Measurements from ENCODE around the gene BTG2.
A peak's percentile ranks its signal among the peaks of the same experiment; 100 is the strongest.
"Not testable (repeated sequence)": the region's sequence is repeated elsewhere in the genome, so short reads cannot be mapped to it uniquely, and the experiment has no call there.

Gene BTG2

GRCh38 chr1:203287109-203287893 is 18.0 kb upstream of the BTG2 start:
- FAIRE-seq (peak; percentile 87), DNase-seq (ENCODE audit: insufficient read length) (peak; percentile 84)
- TF ChIP-seq POLR2AphosphoS5 (IDR thresholded peaks at IDR 0.05; ENCODE audit: low read depth, low read length) (no peak; the same call in none of the 2 replicates), TAF1 (IDR thresholded peaks at IDR 0.05; ENCODE audit: borderline replicate concordance, low read depth, low read length) (peak; percentile 74; the same call in 1 of the 2 replicates), POLR2A (IDR thresholded peaks at IDR 0.05; ENCODE audit: low read depth, low read length) (peak; percentile 71)

GRCh38 chr1:203287898-203288297 is 17.4 kb upstream of the BTG2 start:
- no peak for TF ChIP-seq POLR2A (IDR thresholded peaks at IDR 0.05; ENCODE audit: low read depth, low read length)
- TF ChIP-seq POLR2AphosphoS5 (IDR thresholded peaks at IDR 0.05; ENCODE audit: low read depth, low read length) = no peak
- no peak for TF ChIP-seq TAF1 (IDR thresholded peaks at IDR 0.05; ENCODE audit: borderline replicate concordance, low read depth, low read length)
- FAIRE-seq (no peak), DNase-seq (ENCODE audit: insufficient read length) (no peak)

GRCh38 chr1:203288400-203288799 is 16.9 kb upstream of the BTG2 start:
- no peak for TF ChIP-seq TAF1 (IDR thresholded peaks at IDR 0.05; ENCODE audit: borderline replicate concordance, low read depth, low read length)
- no peak for TF ChIP-seq POLR2AphosphoS5 (IDR thresholded peaks at IDR 0.05; ENCODE audit: low read depth, low read length)
- no peak for TF ChIP-seq POLR2A (IDR thresholded peaks at IDR 0.05; ENCODE audit: low read depth, low read length)
- DNase-seq (ENCODE audit: insufficient read length) (no peak), FAIRE-seq (no peak)

DNA sequence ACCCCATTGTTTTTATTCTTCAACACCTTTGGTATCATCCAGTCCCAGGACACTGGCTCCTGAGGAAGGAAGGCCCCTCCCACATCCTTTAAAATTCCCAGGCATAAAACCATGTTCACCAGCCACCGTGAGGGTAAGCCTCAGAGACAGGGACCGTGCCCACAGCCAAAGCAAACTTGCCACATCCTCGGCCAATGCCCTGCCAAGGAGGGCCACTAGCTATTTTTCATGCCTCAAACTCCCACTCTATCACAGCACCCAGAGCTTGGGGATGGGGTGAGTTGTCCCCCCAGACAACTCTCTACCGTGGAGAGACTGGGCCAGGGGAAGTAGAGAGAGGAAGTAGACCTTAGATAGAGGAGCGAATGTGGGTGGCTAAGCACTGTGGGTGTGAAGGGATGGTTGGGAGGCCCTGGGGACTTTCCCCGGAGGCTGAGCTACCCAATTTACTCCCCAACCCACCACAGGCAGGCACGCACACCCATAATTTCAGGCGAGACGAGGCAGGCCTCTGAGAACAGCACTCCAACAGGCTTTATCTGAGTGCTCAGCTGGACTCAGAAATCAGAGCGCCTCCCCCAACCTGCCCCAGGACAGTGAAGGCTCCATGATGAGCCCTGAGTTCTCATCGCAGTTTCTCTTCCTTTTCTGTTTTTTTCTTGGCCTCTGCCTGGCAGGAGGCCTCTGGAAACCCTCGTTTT is 15.9 kb upstream of the BTG2 start:
- DNase-seq (ENCODE audit: insufficient read length) (peak; percentile 78), FAIRE-seq (peak; percentile 89)
- TF ChIP-seq POLR2AphosphoS5 (IDR thresholded peaks at IDR 0.05; ENCODE audit: low read depth, low read length) (peak; percentile 81), TAF1 (IDR thresholded peaks at IDR 0.05; ENCODE audit: borderline replicate concordance, low read depth, low read length) (peak; percentile 67), POLR2A (IDR thresholded peaks at IDR 0.05; ENCODE audit: low read depth, low read length) (peak; percentile 87)

- no peak for FAIRE-seq
- no peak for TF ChIP-seq POLR2A (IDR thresholded peaks at IDR 0.05; ENCODE audit: low read depth, low read length)
- no peak for TF ChIP-seq TAF1 (IDR thresholded peaks at IDR 0.05; ENCODE audit: borderline replicate concordance, low read depth, low read length)
- no peak for TF ChIP-seq POLR2AphosphoS5 (IDR thresholded peaks at IDR 0.05; ENCODE audit: low read depth, low read length)
These were observed 15.4 kb upstream of the BTG2 start for GRCh38 chr1:203289982-203290260.

DNA sequence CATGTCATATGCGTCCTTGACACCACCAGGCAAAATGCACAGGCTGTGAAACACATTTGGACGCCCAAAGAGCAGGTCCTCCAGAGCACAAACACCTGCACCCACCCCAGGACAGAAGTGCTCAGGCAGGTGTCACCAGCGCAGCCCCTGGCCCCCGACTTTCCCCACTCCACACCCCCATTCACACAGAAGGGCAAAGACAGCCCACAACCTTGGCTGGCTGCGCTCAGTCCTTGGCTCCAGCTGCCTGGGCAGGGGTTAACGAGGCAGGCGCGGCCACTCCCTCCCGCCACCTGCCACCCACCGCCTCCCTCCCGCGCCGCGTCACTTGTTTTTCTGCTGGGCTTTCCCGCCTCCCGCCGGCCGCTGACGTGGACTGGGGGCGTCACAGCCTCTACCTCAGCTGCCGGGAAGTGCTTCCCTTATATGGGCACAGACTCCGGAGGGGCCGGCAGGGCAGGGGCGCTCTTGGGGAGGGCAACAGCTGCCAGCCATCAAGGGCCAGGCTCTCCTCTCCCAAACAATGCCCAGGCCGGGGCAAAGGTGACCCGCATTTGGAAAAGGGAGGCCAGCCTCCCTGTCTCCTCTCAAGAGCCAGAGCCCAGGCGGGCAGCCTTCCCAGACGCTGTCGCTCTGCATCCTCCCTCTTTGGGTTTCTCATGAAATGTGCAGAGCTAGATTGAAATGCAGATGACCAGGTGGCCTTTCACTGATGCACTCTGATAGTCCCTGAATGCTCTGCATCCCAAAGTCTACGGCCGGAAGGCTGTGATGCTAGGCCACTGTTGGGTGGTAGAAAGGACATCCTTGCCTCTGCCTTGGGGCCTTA is 14.8 kb upstream of the BTG2 start:
- DNase-seq (ENCODE audit: insufficient read length) (peak; percentile 91), FAIRE-seq (peak; percentile 97)
- TF ChIP-seq POLR2AphosphoS5 (IDR thresholded peaks at IDR 0.05; ENCODE audit: low read depth, low read length) (peak; percentile 71; the same call in 1 of the 2 replicates), TAF1 (IDR thresholded peaks at IDR 0.05; ENCODE audit: borderline replicate concordance, low read depth, low read length) (no peak; the same call in 1 of the 2 replicates), POLR2A (IDR thresholded peaks at IDR 0.05; ENCODE audit: low read depth, low read length) (peak; percentile 69)

More at GRCh38 chr1:203289982-203290260, 15.4 kb upstream of the BTG2 start:
- no peak for DNase-seq (ENCODE audit: insufficient read length)

DNA sequence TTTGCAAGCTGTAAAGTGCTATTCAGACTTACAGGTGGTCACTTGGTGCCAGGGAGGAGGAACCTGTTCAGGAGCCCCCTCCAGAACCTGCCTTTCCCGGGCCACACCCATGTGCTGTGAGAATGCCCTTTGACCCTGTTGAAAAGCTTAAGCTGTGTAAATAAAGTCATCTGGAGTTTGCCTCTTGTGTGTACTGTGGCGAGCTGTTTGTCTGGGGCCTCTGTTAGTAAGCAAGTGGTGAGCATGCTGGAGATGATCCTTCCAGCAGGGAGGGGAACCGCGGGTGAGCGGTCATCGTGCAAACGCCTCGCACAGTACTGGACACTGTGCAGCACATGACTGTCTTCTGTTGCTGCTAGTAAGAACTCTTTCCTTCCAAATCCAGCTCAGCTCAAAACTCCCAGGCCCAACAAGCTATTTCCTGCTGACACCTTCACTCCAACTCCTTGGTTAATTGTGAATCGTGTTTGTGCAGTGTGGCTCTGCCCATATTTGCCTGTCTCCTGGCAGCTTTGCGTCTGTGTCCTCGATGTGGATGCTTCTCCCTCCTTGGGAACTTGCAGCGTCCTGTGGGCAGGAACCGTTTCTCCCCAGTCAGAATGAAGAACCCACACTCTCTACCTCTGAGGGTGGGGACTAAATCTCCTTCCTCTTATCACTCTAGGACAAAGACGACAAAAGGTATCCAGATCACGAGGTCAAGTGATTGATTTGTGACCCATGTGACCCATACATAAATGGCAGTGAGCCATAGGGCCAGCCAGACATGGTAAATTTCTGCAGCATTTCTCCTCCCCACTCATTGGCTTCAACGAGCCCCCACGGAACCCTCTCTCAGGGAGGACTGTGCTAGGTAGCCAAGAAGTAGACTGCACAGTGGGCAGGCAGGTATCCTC is 13.9 kb upstream of the BTG2 start:
- TF ChIP-seq POLR2A (IDR thresholded peaks at IDR 0.05; ENCODE audit: low read depth, low read length) (no peak), POLR2AphosphoS5 (IDR thresholded peaks at IDR 0.05; ENCODE audit: low read depth, low read length) (no peak), TAF1 (IDR thresholded peaks at IDR 0.05; ENCODE audit: borderline replicate concordance, low read depth, low read length) (no peak)
- FAIRE-seq = peak; percentile 74
- no peak for DNase-seq (ENCODE audit: insufficient read length)

DNA sequence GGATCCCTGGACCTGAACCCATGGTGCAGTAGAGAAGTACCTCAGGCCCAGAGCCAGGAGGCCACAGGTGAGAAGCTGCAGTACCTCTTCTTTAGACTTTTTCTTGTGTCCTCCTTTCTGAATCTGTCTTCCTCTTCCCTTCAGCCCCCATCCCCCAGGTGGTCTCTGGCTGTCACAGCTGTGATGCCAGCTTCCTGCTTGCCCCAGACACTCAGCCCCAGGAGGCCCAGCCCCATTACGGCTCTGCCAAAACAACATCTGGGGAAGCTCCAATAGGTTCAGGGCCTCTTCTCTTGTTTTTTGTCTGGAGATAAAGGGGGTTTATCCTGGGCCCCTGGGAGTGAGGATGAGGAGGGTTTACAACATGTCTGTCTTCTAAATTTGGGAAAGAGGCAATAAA is 9.5 kb upstream of the BTG2 start:
- FAIRE-seq (no peak), DNase-seq (ENCODE audit: insufficient read length) (no peak)
- no peak for TF ChIP-seq POLR2A (IDR thresholded peaks at IDR 0.05; ENCODE audit: low read depth, low read length)
- no peak for TF ChIP-seq POLR2AphosphoS5 (IDR thresholded peaks at IDR 0.05; ENCODE audit: low read depth, low read length)

GRCh38 chr1:203296460-203297073 is 8.8 kb upstream of the BTG2 start:
- DNase-seq (ENCODE audit: insufficient read length) (no peak), FAIRE-seq (no peak)
- TF ChIP-seq POLR2A (IDR thresholded peaks at IDR 0.05; ENCODE audit: low read depth, low read length) = no peak
- no peak for TF ChIP-seq TAF1 (IDR thresholded peaks at IDR 0.05; ENCODE audit: borderline replicate concordance, low read depth, low read length)
- no peak for TF ChIP-seq POLR2AphosphoS5 (IDR thresholded peaks at IDR 0.05; ENCODE audit: low read depth, low read length)

GRCh38 chr1:203299169-203299568 is 6.2 kb upstream of the BTG2 start:
- TF ChIP-seq POLR2A (IDR thresholded peaks at IDR 0.05; ENCODE audit: low read depth, low read length) (no peak), TAF1 (IDR thresholded peaks at IDR 0.05; ENCODE audit: borderline replicate concordance, low read depth, low read length) (no peak), POLR2AphosphoS5 (IDR thresholded peaks at IDR 0.05; ENCODE audit: low read depth, low read length) (no peak)
- peak; percentile 78 for FAIRE-seq

DNA sequence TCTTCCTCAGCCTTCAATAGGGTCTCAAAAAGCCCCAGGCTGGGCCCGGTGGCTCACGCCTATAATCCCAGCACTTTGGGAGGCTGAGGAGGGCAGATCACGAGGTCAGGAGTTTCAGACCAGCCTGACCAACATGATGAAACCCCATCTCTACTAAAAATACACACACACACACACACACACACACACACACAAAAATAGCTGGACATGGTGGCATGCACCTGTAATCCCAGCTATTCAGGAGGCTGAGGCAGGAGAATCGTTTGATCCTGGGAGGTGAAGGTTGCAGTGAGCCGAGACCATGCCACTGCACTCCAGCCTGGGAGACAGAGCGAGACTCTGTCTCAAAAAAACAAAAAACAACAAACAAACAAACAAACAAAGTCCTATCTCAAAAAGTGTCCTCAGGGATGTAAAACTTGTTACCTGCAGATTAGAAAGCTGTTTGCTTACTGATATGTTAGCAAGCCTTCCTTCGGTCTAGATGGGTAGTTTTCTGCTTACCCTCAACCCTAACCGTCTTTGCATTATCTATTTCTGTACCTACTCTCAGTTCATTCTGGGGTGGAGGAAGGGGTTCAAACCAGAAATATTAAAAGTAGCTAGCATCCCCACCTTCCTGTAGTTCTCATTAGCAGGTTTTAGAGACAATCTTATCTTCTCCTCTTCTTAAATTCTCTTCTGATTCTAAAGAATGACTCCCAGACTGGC is 5.4 kb upstream of the BTG2 start:
- FAIRE-seq = peak; percentile 30
- not testable (repeated sequence) for DNase-seq (ENCODE audit: insufficient read length)

More at GRCh38 chr1:203299169-203299568, 6.2 kb upstream of the BTG2 start:
- DNase-seq (ENCODE audit: insufficient read length) = no peak

All from GM12892 (cell line).